GM12872 (cell line): Measurements from ENCODE around the gene TRABD2B.

Experiments used
- TF ChIP-seq, protein P1 (sequence below): IDR thresholded peaks from 3 replicates; pipeline ENCODE4 v1.5.1; 2011; ENCODE audit warnings: low read depth, mild to moderate bottlenecking, low read length, moderate library complexity; ENCODE audit not compliant: insufficient read depth

The TRABD2B gene

DNA sequence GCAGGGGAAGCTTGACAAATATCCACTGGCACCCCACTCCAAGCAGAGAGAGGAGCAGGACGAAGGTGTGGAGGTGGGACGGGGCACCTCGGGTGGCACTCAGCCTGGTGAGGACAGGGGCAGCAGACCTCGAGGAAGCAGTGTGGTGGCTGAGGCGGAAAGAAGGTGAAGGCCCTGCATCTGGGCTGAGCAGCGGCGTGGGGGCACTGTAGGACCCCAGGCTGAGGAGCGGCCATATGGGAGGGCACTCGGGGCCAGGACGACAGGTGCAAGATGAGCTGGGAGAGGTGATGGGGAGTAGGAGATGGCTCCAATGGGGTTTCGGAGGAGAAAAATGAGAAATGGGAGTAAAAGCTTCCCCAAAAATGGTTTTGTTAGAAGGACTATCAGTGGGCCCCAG lies 224.9 kb downstream of the TRABD2B start:
- TF ChIP-seq, protein P1, sequence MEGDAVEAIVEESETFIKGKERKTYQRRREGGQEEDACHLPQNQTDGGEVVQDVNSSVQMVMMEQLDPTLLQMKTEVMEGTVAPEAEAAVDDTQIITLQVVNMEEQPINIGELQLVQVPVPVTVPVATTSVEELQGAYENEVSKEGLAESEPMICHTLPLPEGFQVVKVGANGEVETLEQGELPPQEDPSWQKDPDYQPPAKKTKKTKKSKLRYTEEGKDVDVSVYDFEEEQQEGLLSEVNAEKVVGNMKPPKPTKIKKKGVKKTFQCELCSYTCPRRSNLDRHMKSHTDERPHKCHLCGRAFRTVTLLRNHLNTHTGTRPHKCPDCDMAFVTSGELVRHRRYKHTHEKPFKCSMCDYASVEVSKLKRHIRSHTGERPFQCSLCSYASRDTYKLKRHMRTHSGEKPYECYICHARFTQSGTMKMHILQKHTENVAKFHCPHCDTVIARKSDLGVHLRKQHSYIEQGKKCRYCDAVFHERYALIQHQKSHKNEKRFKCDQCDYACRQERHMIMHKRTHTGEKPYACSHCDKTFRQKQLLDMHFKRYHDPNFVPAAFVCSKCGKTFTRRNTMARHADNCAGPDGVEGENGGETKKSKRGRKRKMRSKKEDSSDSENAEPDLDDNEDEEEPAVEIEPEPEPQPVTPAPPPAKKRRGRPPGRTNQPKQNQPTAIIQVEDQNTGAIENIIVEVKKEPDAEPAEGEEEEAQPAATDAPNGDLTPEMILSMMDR = no peak

DNA sequence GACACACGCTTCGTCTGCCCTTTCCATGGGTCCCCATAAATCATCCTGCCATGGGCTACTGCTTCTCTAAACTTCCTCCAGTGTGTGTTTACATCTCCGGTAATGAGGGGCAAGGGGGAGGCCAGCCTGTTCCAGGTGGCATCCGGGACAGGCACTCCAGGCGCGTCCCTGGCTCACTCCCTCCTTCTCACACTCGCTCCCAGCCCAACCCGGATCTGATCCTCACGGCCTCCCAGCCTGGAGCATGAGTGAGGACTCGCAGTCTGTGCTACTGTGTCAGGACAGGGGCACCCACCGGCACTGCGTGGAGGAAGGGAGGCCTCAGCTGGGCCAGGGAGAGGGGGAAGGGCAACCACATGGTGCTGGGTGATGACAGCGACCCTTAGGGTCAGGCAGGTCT lies 225.4 kb downstream of the TRABD2B start:
- TF ChIP-seq, protein P1 = no peak

DNA sequence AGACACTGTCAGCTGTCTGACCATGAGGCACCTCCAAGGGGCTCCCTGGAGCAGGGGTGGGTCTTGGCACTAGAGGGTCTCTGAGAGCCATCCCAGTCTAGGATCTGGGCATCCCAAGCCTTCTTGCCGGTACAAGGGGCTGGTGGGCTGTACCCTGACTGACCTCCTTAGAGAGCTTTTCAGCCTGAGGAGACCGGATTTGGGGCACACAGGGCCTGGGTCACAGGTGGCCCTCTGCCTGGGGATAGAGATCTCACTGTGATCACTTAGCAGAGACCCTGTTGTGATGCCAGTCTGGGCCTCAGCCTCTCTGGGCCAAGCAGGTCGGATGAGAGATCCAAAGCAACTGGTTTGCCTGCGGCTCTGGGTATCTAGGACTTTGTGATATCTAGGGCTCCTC lies 227.2 kb downstream of the TRABD2B start:
- TF ChIP-seq, protein P1 = no peak

DNA sequence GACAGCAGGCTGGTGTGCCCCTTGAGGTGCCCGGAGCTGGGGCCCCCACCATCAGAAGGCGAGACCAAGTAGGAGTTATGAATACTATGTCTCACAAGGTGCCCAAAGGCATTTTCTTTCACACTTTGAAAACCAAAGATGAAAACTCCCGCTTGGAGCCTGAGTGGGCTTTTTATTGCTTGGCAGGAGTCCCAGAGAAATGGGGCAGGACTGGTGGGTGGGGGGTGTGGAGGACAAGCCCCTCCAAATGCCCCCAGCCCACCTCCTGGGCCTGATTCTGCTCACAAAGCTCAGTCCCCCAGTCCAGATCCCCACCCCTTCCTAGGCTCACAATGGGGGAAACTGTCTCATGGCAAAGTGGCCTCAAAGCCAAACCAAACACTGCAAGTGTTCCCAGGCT lies 227.9 kb downstream of the TRABD2B start:
- TF ChIP-seq, protein P1 = no peak

DNA sequence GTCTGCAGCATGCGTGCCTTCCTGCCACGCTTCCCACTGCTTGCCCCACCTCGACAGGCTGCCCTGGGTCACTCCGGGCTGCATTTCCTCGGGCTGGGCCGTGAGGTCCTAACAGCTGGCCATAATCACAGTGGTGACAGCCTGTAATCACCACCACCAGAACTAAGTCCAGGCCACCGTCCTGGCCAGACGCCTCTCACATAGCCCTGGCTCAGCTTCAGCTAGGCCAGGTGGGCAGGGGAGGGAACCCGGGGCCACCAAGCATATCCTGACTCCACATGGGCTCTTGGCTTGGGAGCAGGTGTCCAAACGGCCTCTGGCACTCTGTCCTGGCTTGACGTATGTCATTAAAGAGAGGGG lies 229.5 kb downstream of the TRABD2B start:
- TF ChIP-seq, protein P1 = no peak

DNA sequence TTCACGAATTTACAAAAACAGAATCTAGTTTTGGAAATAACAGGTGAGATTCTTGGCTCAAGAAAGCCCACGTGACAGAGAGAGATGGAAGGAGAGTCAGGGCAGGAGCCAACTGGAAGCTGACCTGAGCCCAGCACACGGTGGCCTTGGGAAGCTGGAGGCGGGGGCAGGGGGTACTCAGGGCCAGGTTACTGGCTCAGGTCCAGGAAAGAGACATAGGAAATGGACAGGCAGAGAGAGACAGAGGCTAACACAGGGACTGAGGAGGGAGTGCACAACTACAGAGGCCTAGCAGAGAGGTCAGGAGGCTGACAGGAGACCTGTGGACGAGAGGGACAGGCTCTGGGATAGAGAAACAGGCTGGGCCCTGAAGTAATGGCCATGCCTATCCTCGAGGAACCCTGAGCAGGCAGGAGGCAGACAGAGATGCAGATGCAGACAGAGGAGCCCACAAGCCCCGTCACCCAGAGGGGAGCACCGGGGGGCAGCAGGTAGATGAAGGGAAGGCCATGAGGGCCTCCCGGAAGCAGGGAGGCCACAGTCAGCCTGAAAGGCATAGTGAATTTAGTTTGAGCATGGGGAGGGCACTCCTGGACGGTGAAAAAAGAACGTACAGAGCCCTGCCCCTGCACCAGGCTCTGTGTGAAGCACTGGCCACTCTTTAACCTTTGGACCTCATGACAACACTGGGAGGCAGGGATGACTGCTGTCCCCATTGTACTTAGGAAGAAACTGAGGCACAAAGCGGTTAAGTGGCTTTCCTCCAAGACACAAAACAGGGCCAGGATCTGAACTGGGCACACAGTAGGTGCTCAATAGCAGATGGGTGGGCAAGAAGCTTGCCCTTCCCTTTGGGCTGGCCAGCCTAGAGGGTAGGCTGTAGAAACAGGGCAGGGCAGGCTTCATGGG lies 230.1 kb downstream of the TRABD2B start:
- TF ChIP-seq, protein P1 = no peak

DNA sequence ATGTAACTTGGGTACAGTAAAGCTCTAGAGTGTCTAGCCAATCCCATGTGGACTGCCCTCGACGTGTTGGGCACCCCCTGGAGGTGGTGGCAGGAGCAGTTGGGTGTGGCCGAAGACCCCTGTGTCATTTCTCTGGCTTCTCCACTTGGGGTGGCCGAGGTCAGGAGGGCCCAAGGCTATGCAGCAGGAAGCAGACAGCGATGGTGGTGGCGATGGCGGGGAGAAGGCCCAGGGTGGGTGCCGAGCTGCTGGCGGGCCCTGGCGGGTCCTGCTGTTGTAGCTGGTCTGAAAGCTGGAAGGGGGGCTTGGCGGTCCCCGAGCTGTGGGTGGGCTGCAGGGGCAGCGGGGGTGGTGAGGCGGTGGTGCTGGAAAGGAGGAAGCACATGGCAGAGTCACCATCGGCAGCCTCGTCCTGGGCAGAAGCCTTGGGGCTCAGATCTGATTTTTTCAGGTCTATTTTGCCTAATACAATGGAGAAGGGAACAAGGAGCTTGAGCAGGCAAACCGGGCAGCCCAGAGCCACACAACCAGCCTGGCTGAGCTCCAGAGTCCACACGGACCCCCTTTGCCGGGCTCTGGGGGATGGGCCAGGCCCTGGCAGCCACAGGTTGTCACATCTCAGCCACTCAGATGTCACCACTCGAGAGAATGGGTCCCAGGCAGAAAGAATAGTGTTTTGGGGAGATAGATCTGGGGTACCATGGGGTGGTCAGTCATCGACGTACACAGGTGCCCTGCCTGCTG lies 231.3 kb downstream of the TRABD2B start:
- TF ChIP-seq, protein P1 = no peak
